Measurements from ENCODE around the gene CLCNKB.

Gene CLCNKB

GRCh38 chr1:16064536-16065268, 21.1 kb downstream of the CLCNKB start:
- TF ChIP-seq, protein P1, sequence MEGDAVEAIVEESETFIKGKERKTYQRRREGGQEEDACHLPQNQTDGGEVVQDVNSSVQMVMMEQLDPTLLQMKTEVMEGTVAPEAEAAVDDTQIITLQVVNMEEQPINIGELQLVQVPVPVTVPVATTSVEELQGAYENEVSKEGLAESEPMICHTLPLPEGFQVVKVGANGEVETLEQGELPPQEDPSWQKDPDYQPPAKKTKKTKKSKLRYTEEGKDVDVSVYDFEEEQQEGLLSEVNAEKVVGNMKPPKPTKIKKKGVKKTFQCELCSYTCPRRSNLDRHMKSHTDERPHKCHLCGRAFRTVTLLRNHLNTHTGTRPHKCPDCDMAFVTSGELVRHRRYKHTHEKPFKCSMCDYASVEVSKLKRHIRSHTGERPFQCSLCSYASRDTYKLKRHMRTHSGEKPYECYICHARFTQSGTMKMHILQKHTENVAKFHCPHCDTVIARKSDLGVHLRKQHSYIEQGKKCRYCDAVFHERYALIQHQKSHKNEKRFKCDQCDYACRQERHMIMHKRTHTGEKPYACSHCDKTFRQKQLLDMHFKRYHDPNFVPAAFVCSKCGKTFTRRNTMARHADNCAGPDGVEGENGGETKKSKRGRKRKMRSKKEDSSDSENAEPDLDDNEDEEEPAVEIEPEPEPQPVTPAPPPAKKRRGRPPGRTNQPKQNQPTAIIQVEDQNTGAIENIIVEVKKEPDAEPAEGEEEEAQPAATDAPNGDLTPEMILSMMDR (IDR thresholded peaks at IDR 0.05; ENCODE audit: low read length, missing control alignments), result no peak
- DNase-seq (ENCODE audit: low read depth), result no peak

GRCh38 chr1:16065269-16065576, 21.6 kb downstream of the CLCNKB start:
- no peak overlapping the region for H3K4me3 ChIP-seq (replicated peaks; ENCODE audit: low read depth, low read length)
- DNase-seq (ENCODE audit: low read depth), result no peak
- TF ChIP-seq, protein P1 (IDR thresholded peaks at IDR 0.05; ENCODE audit: low read length, missing control alignments), result no peak

More at GRCh38 chr1:16064536-16065268, 21.1 kb downstream of the CLCNKB start:
- no peak overlapping the region for H3K4me3 ChIP-seq (replicated peaks; ENCODE audit: low read depth, low read length)

DNA sequence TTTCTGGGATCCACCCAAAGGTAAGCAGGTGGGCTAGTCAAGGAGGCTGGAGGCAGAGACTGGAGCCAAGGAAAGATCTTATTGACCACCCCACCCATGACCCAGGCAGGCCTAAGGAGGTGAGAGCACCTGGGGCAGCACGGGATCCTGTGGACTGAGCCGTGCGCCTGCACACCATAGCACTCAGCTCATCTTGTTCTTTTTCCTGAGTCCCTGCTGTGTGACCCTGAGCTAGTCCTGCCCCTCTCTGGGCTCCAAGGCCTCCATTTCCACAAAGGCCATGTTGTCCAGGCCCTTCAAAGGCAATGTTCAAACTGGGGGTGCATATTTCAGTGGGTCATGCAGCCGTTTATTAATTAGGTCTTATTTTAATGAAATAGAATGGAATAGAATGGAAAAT, 22.7 kb downstream of the CLCNKB start:
- no peak overlapping the region for H3K4me3 ChIP-seq (replicated peaks; ENCODE audit: low read depth, low read length)
- DNase-seq (ENCODE audit: low read depth), result no peak
- TF ChIP-seq, protein P1 (IDR thresholded peaks at IDR 0.05; ENCODE audit: low read length, missing control alignments), result no peak

- H3K4me3 ChIP-seq (replicated peaks; ENCODE audit: low read depth, low read length), result no peak overlapping the region
- DNase-seq (ENCODE audit: low read depth), result no peak
- TF ChIP-seq, protein P1 (IDR thresholded peaks at IDR 0.05; ENCODE audit: low read length, missing control alignments), result no peak
These were observed 23.7 kb downstream of the CLCNKB start for GRCh38 chr1:16067127-16067768.

DNA sequence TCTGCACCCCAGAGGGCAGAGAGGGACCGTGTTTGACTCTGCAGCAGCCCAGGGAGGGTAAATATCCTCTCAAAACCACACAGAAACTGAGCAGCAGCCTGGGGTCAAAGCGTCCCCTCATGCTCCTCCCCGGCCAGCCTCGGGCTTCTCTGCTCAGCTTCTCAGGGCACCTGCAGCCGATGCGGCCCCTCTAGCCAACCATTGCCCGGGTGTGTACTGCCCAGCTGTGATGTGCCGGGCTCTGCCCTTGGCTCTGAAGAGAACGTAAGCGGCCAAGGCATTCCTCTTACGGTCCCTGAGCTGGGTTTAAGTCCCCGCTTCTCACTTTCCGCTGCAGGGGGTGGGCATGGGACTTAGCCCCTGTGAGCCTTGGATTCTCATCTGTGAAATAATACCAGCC, 24.4 kb downstream of the CLCNKB start:
- DNase-seq (ENCODE audit: low read depth), result no peak
- H3K4me3 ChIP-seq (replicated peaks; ENCODE audit: low read depth, low read length), result no peak overlapping the region
- TF ChIP-seq, protein P1 (IDR thresholded peaks at IDR 0.05; ENCODE audit: low read length, missing control alignments), result no peak

GRCh38 chr1:16068356-16069270, 25.0 kb downstream of the CLCNKB start:
- DNase-seq (ENCODE audit: low read depth), result no peak
- TF ChIP-seq, protein P1 (IDR thresholded peaks at IDR 0.05; ENCODE audit: low read length, missing control alignments), result no peak

More at GRCh38 chr1:16068356-16069270, 25.0 kb downstream of the CLCNKB start:
- no peak overlapping the region for H3K4me3 ChIP-seq (replicated peaks; ENCODE audit: low read depth, low read length)
